ENCODE data around the gene CCDC27.

CCDC27 gene

GRCh38 chr1:3717715-3718601, 34.3 kb upstream of the CCDC27 start:
- no peak for DNase-seq (ENCODE audit: extremely low read depth in 1 of 2, low read depth in 1 of 2)

DNA sequence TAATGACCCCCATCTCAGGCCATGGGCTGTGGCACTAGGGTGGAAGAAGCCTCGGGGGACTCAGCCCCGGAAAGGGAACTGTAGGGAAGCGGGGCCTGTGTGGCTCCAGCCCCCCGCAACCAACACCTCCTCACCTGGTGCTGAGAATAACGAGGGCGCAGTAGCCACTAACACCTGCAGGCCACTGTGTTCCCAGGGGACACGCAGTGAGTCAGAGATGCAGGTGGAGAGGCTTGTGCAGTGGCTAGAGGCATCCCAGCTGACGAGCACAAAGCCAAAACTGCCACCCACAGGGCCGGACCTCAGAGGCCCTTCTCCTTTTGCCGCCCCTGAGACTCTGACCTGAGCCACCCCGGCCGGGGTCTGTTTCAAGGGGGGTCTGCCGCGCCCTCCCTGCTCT, 33.5 kb upstream of the CCDC27 start:
- DNase-seq (ENCODE audit: extremely low read depth in 1 of 2, low read depth in 1 of 2) = no peak

DNA sequence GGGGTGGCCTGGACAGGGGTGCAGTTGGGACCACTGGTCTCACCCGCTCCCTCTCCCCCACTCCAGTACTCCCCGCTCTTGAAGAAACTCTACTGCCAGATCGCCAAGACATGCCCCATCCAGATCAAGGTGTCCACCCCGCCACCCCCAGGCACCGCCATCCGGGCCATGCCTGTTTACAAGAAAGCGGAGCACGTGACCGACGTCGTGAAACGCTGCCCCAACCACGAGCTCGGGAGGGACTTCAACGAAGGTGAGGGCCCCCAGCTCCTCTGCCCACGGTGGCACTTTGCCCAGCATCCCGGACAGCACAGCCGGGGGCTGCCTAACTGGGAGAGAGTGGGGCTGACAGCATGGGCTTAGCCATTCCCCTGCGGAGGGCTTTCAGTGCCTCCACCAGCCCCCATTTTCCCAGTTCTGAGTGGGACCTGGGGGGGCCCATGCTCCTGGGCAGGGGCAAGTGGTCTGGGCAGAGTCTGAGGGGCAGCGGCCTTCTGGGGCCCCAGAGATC, 30.2 kb upstream of the CCDC27 start:
- no peak for DNase-seq (ENCODE audit: extremely low read depth in 1 of 2, low read depth in 1 of 2)

DNA sequence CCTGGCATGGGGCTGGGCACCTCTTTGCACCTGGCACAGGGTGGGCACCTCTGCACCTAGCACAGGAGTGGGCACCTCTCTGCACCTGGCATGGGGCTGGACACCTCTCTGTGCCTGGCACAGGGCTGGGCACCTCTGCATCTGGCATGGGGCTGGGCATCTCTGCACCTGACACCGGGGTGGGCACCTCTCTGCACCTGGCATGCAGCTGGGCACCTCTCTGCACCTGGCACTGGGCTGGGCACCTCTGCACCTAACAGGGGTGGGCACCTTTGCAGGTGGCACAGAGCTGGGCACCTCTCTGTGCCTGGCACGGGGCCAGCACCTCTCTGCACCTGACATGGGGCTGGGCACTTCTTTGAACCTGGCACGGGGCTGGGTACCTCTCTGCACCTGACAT, 29.4 kb upstream of the CCDC27 start:
- no peak for DNase-seq (ENCODE audit: extremely low read depth in 1 of 2, low read depth in 1 of 2)

GRCh38 chr1:3724416-3725030, 27.7 kb upstream of the CCDC27 start:
- DNase-seq (ENCODE audit: extremely low read depth in 1 of 2, low read depth in 1 of 2) = peak; percentile 29 to 76

- DNase-seq (ENCODE audit: extremely low read depth in 1 of 2, low read depth in 1 of 2) = no peak
Measured at GRCh38 chr1:3725366-3725765, 26.9 kb upstream of the CCDC27 start.

- no peak for DNase-seq (ENCODE audit: extremely low read depth in 1 of 2, low read depth in 1 of 2)
Measured at GRCh38 chr1:3727042-3727824, 25.0 kb upstream of the CCDC27 start.

GRCh38 chr1:3727825-3728776, 24.1 kb upstream of the CCDC27 start:
- DNase-seq (ENCODE audit: extremely low read depth in 1 of 2, low read depth in 1 of 2) = no peak

DNA sequence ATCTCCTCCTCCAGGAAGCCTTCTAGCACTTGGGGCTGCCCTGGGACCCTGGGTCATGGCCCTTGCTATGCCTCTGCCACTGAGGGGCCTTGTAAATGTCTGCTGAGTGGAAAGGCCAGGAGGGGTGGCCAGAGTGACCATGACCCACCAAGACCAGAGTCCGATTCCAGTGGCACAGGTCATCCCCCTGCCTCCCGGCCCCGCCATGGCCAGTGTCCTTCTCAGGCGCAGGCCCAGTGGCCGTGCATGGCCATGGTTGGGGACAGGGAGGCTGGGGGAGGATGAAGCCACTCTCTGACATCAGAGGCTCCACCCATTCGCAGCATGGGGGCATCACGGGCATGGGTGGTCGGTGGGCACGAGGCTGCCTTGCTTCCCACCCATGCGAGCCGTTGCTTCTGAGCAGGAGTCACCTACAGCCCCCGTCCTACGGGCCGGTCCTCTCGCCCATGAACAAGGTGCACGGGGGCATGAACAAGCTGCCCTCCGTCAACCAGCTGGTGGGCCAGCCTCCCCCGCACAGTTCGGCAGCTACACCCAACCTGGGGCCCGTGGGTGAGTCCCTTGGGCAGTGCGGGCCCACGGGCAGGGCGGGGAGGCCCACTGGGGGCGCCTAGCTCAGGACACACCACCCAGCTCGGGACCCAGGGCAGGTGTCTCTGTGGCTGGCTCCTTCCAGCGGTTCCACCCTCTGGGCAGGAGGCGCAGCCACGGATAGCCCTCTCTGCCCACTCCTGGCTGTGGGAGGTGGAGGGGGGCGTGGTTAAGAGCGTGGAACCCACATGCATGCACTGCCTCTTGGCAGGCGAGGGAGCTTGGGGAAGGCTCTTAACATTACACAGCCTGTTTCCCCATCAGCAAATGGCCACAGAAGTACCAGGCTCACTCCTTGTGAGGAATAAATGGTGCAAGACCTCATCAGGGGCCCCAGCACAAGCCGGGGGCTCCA, 22.4 kb upstream of the CCDC27 start:
- DNase-seq (ENCODE audit: extremely low read depth in 1 of 2, low read depth in 1 of 2) = no peak

DNA sequence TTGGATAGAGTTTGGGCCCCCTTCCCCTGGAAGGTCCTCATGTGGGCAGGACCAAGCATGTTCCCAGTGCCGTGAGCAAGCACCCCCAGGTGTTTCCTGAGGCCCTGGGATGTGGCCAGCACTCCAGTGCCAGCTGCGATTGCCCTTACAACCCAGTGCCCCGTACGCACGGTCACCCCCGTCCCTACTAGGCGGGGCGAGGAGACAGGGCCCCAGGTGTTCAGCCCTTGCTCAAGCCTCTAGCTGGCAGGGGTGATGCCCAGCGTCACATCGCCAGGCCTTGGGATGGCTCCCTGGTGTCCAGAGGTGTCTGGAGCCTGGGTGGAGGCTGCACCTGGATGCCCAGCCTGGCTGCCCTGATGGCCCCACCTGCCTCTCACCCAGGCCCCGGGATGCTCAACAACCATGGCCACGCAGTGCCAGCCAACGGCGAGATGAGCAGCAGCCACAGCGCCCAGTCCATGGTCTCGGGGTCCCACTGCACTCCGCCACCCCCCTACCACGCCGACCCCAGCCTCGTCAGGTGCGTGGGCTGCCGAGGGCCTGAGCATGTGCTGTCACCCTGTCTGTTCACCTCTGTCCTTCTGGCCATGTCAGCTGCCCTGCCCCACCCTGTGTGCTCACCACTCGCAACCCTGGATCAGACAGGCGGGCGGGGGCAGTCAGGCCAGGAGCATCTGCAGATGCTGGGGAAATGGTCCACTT, 21.6 kb upstream of the CCDC27 start:
- DNase-seq (ENCODE audit: extremely low read depth in 1 of 2, low read depth in 1 of 2) = no peak

GRCh38 chr1:3731583-3732433, 20.4 kb upstream of the CCDC27 start:
- DNase-seq (ENCODE audit: extremely low read depth in 1 of 2, low read depth in 1 of 2) = no peak

- no peak for DNase-seq (ENCODE audit: extremely low read depth in 1 of 2, low read depth in 1 of 2)
Measured at GRCh38 chr1:3732434-3733093, 19.7 kb upstream of the CCDC27 start.

DNA sequence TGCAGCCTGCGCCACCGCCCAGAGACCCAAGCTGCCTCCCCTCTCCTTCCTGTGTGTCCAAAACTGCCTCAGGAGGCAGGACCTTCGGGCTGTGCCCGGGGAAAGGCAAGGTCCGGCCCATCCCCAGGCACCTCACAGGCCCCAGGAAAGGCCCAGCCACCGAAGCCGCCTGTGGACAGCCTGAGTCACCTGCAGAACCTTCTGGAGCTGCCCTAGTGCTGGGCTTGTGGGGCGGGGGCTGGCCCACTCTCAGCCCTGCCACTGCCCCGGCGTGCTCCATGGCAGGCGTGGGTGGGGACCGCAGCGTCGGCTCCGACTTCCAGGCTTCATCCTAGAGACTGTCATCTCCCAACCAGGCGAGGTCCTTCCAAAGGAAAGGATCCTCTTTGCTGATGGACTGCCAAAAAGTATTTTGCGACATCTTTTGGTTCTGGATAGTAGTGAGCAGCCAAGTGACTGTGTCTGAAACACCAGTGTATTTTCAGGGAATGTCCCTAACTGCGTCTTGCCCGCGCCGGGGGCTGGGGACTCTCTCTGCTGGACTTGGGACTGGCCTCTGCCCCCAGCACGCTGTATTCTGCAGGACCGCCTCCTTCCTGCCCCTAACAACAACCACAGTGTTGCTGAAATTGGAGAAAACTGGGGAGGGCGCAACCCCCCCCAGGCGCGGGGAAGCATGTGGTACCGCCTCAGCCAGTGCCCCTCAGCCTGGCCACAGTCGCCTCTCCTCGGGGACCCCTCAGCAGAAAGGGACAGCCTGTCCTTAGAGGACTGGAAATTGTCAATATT, 19.0 kb upstream of the CCDC27 start:
- no peak for DNase-seq (ENCODE audit: extremely low read depth in 1 of 2, low read depth in 1 of 2)

DNA sequence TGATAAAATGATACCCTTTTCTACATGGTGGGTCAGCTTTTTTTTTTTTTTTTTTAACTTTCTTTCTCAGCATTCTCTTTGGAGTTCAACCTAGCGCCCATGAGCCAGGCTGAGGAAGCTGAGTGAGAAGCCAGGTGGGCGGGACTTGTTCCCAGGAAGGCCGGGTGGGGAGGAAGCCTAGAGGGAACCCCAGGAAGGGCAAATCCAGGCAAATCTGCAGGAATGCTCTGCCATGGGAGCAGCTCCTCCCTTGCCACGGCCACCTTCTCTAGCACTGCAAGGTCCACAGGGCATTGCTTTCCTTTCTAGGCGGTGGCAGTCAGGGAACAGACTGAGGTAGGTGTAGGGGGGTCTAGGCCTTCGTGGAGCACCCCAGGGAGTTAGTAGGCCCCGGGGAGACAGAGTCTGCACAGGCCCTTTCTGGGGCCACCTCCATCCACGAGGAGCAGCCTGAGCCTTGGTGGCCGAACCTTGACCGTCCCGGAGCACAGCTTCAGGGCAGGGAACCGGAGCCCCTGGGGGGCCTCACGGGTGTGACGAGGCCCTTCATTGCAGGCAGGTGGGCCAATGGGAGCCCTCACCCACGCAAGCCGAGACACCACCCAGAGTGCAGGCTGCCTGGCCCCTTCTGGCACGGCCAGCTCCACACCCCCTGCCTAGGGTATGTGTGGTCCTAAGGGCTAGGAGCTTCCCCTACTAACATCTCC, 18.2 kb upstream of the CCDC27 start:
- DNase-seq (ENCODE audit: extremely low read depth in 1 of 2, low read depth in 1 of 2) = no peak

DNA sequence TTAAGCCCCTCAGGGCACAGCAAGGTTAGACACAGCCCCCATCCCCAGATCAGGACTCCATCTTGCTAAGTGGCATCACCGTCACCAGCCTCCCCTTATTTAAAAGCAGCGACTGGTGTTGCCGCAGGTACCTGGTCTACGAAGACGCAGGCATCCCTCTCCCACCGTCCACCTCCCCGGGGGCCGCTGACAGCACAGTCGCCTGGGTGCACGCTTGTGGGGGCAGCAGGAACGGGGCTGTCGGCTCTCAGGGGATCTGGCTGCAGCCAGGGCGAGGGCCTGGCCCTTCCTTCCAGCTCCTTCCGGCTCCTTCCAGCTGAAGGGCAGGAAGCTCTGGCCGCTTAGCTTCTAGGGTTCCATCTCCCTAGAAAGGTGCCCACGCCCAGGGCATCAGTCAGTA, 17.6 kb upstream of the CCDC27 start:
- DNase-seq (ENCODE audit: extremely low read depth in 1 of 2, low read depth in 1 of 2) = no peak
